D721Med (cell line): ENCODE results near the gene BTRC.
"Not testable (repeated sequence)": the region's sequence is repeated elsewhere in the genome, so short reads cannot be mapped to it uniquely, and the experiment has no call there.

ENCODE experiments used
- DNase-seq: peaks from one replicate; pipeline ENCODE4 v3.0.0; 2011; ENCODE audit warnings: low spot score; ENCODE audit not compliant: insufficient read length
- FAIRE-seq: peaks from 2 replicates; lab custom pipeline; 2011; peaks lifted over from hg19 to GRCh38; lab: Jason Lieb, UNC
- CTCF ChIP-seq: IDR thresholded peaks from 2 replicates; pipeline ENCODE4 v1.5.1; 2012; ENCODE audit warnings: mild to moderate bottlenecking, control low read depth; ENCODE audit not compliant: insufficient read depth; ENCODE audit errors: missing control alignments

BTRC gene

GRCh38 chr10:101319241-101319915, 34.6 kb upstream of the BTRC start:
- DNase-seq (no peak), FAIRE-seq (no peak)
- no peak for TF ChIP-seq CTCF

- no peak for TF ChIP-seq CTCF
- FAIRE-seq (peak; percentile 90), DNase-seq (peak; percentile 68)
Observed at GRCh38 chr10:101321073-101321472, 32.9 kb upstream of the BTRC start.

GRCh38 chr10:101322266-101323108, 31.5 kb upstream of the BTRC start:
- DNase-seq = no peak
- FAIRE-seq = no peak
- no peak for TF ChIP-seq CTCF

GRCh38 chr10:101323495-101323894, 30.5 kb upstream of the BTRC start:
- FAIRE-seq (no peak), DNase-seq (no peak)
- no peak for TF ChIP-seq CTCF

GRCh38 chr10:101327454-101327853, 26.5 kb upstream of the BTRC start:
- DNase-seq, FAIRE-seq: not testable (repeated sequence)

GRCh38 chr10:101329341-101330032, 24.5 kb upstream of the BTRC start:
- FAIRE-seq (no peak), DNase-seq (no peak)
- no peak for TF ChIP-seq CTCF

GRCh38 chr10:101330231-101330630, 23.7 kb upstream of the BTRC start:
- FAIRE-seq = peak; percentile 48

More at GRCh38 chr10:101330231-101330630, 23.7 kb upstream of the BTRC start:
- no peak for DNase-seq
- no peak for TF ChIP-seq CTCF
